GM21367 (cell line): ENCODE results near the gene KLHDC4.
A peak's percentile ranks its signal among the peaks of the same experiment; 100 is the strongest.
"Not testable (repeated sequence)": the region's sequence is repeated elsewhere in the genome, so short reads cannot be mapped to it uniquely, and the experiment has no call there.

Experiments used
- ATAC-seq: cut with Tn5 transposase; IDR thresholded peaks from one replicate; pipeline ENCODE4 v1.9.1; 2021; ENCODE audit not compliant: unreplicated experiment

KLHDC4 gene

GRCh38 chr16:87721622-87722585 is 43.9 kb downstream of the KLHDC4 start:
- ATAC-seq = no peak

GRCh38 chr16:87720446-87720845 is 45.3 kb downstream of the KLHDC4 start:
- no peak for ATAC-seq

DNA sequence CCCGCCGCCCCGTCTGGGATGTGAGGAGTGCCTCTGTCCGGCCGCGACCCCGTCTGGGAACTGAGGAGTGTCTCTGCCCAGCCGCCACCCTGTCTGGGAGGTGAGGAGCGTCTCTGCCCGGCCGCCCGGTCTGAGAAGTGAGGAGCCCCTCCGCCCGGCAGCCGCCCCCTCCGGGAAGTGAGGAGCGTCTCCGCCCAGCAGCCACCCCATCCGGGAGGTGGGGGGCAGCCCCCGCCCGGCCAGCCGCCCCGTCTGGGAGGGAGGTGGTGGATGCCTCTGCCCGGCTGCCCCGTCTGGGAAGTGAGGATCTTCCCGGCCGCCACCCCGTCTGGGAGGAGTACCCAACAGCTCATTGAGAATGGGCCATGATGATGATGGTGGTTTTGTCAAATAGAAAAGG is 47.0 kb downstream of the KLHDC4 start:
- not testable (repeated sequence) for ATAC-seq

DNA sequence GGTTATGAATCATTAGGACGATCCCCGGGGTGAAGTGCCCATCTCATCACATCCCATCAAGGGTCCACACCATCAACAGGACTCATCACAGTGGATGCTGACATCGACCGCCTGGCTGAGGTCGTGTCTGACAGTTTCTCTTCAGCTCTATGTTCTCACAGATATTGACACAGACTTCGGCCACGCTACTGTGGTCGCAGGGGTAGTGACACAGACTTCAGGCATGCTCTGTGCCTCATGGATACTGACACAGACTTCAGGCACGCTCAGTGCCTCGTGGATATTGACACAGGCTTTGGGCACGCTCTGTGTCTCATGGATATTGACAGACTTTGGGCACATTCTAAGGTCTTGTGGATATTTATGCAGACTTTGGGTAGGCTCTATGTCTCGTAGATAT is 50.1 kb downstream of the KLHDC4 start:
- ATAC-seq = no peak

DNA sequence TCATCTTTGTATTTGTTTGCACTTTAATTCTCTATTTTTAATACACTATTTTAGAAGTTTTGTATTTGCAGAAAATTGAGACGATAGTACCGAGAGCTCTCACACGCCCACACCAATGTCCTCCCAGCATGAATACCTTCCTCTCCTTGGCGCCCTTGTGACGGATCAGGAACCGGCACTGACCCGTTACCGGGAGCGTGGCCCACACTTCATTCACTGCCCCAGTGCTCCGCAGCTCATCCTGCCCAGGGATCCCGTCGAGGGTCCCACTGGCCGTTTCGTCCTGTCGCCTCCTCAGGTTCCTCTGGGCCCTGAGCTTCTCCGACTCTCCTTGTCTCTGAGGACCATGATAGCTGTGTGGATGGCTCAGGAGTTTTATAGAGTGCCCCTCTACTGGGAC is 50.6 kb downstream of the KLHDC4 start:
- ATAC-seq = no peak

- ATAC-seq = no peak
These were observed 52.1 kb downstream of the KLHDC4 start for GRCh38 chr16:87713451-87714229.

GRCh38 chr16:87712184-87712762 is 53.5 kb downstream of the KLHDC4 start:
- no peak for ATAC-seq

DNA sequence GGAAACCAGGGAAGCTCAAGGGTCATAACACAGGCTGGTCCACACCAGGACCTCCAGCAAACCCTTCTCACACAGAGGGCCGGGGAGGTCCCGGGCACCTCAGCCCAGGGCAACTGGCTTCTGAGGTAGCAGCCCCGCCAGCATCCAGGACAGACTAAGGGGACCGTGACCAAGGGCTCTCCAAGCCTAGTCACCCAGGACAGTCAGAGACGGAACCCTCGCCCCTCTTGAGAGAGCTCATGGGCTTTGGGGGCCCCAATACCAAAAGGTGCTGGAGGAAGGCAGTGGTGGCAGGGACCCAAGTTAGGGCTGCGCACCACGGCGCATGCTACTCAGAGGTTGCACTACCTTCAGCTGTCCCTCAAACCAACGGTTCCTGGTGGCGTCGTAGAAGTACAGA is 54.9 kb downstream of the KLHDC4 start:
- no peak for ATAC-seq

DNA sequence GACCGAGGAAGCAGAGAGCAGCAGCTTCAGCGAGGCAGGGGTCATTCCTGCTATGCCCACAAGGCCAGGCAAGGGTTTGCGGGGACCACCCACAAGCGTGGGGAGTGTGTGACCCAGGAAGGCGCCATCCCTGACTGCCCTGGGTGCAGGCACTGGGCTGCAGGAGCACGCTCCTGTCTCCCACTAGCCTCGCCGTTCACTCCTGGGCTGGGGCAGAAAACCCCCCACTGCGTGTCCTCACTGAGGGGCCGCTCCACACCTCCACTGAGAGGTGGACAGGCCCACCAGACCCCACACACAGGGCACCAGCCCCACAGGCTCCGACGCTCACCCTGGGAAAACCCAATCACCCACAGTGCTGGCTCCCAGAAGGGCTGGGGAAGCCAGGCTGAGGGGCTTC is 56.1 kb downstream of the KLHDC4 start:
- no peak for ATAC-seq

DNA sequence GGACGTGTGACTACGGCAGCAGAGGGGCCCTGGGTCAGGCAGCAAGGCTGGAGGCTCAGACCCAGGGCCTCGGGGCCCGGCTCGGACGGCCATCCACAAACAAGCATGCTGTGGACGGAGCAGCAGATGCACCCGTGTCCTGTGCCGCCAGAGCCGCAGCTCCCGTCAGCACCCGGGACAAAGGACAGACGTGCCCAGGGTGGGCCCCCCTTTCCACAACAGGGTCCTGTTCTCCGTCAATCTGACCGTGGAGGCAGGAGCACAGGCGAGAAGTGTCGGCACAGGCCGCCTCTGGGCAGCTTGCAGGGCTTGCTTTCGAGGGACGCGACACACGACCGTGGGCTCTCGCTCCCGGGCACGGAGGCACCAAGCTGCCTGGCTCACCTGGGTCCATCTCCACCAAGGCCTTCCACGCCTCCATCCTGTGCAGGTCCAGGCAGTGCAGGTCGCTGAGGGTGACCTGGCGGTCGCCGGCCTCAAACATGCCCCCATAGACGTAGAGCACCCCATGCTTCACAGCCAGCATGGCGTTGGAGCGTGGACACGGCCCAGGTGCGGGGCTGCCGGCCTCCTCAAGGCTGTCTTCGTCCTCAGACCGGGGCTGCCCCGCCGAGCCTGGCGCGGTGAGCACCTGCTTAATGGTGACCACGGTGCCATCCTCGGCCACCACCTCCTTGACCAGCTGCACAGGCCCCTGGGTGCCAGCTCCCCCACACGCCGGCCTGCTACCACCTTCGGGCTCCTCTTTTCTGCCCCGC is 56.7 kb downstream of the KLHDC4 start:
- ATAC-seq = no peak

DNA sequence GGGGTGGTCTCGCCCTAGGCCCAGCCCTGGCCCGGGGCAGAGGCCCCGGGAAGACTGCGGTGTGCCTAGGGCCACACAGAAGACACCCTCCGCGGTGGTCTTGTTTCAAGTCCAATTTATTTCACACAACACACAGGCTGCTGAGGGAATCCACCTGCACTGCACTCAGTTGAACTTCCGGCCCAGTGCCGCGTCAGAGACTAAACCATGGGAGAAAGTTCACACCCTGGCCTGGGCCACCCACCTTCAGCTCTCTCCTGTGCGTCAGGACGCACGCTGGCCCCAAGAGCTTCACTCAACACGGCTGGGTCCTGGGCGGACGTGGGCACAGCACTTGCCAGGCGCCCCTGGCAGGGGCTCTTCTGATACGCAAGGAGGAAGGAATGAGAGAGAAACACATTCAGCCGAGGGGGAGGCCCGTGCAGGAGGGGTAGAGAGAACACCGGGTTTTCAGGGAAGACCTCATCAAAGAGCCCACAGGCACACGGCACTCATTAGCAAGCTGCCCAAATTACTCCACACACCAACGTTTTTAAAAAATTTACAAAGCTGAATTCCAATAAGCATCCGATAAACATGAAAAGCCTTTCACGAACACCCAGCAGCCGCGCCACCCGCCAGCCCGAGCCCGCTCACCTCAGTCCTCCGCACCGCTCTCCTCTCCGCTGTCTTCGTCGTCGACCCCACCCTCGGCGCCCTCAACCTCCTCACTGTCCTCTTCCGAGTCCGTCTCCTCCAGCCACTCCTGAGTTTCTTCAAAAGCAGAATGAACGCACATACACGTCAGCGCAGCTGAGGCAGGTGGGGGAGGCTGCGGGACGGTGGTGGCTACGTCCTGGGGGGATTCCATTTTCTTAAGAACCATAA is 57.8 kb downstream of the KLHDC4 start:
- ATAC-seq = no peak

DNA sequence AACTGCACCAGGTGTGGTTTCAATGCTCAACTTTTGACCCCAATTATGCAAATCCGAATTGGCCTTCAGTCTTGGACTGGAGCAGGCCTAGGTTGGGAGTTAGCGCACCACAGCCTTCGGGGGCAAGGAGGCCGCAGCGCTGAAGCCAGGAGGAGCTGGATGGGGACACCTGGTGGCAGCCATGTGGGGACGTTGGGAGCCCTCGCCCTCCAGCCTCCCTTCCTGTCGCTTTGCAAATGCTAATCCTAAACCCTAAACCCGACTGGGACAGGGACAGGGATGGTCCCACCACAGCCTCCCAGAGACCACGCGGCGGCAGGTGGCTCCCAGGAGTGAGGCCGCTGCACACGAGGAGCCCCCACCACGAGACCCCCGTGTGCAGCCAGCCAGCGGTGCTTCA is 58.7 kb downstream of the KLHDC4 start:
- ATAC-seq = no peak

- no peak for ATAC-seq
These were observed 59.3 kb downstream of the KLHDC4 start for GRCh38 chr16:87706278-87707000.

DNA sequence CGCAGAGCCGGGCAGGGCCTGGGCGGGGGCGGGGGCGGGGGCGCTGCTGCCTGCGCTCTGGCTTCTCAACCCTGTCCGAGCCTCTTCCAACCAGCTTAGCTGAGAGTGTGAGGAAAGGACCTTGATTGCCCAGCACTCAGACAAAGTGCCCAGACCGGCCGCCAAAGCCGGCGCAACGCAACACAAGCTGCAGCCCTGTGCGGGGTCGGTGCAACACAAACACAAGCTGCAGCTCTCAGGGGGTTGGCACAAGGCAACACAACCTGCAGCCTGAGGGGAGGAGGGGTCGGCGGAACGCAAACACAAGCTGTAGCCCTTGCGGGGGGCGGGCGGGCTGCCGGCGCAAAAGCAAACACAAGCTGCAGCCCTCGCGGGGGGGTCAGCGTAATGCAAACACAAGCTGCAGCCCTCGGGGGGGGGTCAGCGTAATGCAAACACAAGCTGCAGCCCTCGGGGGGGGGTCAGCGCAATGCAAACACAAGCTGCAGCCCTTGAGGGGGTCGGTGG is 60.0 kb downstream of the KLHDC4 start:
- no peak for ATAC-seq

GRCh38 chr16:87704754-87705353 is 60.9 kb downstream of the KLHDC4 start:
- no peak for ATAC-seq

GRCh38 chr16:87703835-87704375 is 61.9 kb downstream of the KLHDC4 start:
- ATAC-seq = no peak

DNA sequence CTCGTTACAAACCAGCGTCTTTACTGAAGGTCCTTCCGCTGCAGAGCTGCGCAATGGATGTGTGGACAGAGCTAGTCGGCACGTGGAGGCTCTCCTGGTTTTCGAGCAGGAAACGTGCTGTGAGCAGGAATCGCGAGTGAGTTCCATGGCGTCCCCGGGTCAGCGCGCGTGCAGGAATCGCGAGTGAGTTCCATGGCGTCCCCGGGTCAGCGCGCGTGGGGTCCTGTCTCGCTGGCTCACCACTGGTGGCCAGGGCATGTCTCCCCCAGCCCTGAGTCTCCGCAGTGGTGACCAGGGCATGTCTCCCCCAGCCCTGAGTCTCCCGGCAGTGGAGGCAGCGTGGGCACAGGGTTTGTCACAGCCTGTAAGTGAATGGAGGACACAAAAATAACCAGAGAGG is 62.7 kb downstream of the KLHDC4 start:
- ATAC-seq = no peak

GRCh38 chr16:87702325-87702811 is 63.4 kb downstream of the KLHDC4 start:
- ATAC-seq = peak; percentile 39
